Measurements from ENCODE around the gene RRAGC.
"Not testable (repeated sequence)": the region's sequence is repeated elsewhere in the genome, so short reads cannot be mapped to it uniquely, and the experiment has no call there.

Gene RRAGC

GRCh38 chr1:38814444-38814983 is 45.1 kb downstream of the RRAGC start:
- Mint-ChIP-seq H3K27me3 (peaks cover 85% of the 10 kb centered on the region), H3K36me3 (no peaks in the 10 kb centered on the region), H3K4me3 (no peak overlapping the region), H3K27ac (no peak overlapping the region), H3K4me1 (peaks cover 13% of the 10 kb centered on the region), H3K9me3 (no peaks in the 10 kb centered on the region)
- no peak for ATAC-seq

GRCh38 chr1:38812981-38813380 is 46.6 kb downstream of the RRAGC start:
- H3K9me3 Mint-ChIP-seq: no peaks in the 10 kb centered on the region
- no peak for ATAC-seq
- no peak overlapping the region for H3K4me3 Mint-ChIP-seq
- H3K4me1 Mint-ChIP-seq: peaks cover 13% of the 10 kb centered on the region
- H3K36me3 Mint-ChIP-seq: no peaks in the 10 kb centered on the region
- H3K27ac Mint-ChIP-seq: no peak overlapping the region
- peaks cover 95% of the 10 kb centered on the region for H3K27me3 Mint-ChIP-seq

DNA sequence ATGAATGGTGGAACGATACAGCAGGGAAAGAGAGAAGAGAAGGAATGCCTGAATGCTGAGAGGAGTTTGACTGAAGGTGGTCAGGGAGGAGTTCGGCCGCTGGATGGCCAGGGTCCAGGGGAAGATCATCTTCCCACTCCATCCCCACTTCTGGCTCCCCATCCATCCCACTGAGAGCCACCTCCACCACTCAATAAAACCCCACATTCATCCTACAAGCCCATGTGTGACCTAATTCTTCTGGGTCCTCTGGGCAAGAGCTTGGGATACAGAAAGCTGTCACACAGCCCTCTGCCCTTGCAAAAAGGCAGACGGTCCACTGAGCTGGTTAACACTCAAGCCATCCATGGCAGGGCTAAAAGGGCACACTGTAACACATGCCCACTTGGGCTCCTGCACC is 48.1 kb downstream of the RRAGC start:
- H3K27ac Mint-ChIP-seq, H3K36me3 Mint-ChIP-seq, H3K4me3 Mint-ChIP-seq, ATAC-seq, H3K9me3 Mint-ChIP-seq: not testable (repeated sequence)
- H3K4me1 Mint-ChIP-seq: peaks cover 10% of the 10 kb centered on the region
- H3K27me3 Mint-ChIP-seq: peaks cover 95% of the 10 kb centered on the region

GRCh38 chr1:38806090-38806489 is 53.5 kb downstream of the RRAGC start:
- H3K9me3 Mint-ChIP-seq: no peaks in the 10 kb centered on the region
- ATAC-seq: no peak
- peaks cover 8% of the 10 kb centered on the region for H3K4me1 Mint-ChIP-seq
- no peaks in the 10 kb centered on the region for H3K36me3 Mint-ChIP-seq
- no peak overlapping the region for H3K27ac Mint-ChIP-seq
- peaks cover 80% of the 10 kb centered on the region for H3K27me3 Mint-ChIP-seq
- no peak overlapping the region for H3K4me3 Mint-ChIP-seq

DNA sequence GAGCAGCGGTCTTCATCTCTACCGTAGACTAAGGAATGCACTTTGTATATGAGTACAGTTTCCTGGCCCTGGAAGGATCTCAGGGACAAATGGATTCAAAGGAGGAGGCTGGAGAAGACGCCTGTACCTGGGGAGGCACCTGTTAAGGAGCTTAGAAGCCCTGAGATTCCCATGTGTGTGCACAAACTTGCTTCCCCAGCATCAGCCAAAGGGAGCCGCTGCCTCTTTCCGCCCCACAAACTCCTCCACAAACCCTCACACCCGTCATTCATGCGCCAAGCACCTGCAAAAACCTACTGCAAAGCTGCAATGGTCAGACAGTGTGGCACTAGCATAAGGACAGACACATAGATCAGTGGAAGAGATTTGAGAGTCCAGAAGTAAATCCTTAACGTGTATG is 54.5 kb downstream of the RRAGC start:
- Mint-ChIP-seq H3K9me3 (no peaks in the 10 kb centered on the region), H3K36me3 (no peaks in the 10 kb centered on the region), H3K27ac (no peak overlapping the region), H3K27me3 (peaks cover 69% of the 10 kb centered on the region), H3K4me3 (no peak overlapping the region), H3K4me1 (peaks cover 8% of the 10 kb centered on the region)
- ATAC-seq: no peak

DNA sequence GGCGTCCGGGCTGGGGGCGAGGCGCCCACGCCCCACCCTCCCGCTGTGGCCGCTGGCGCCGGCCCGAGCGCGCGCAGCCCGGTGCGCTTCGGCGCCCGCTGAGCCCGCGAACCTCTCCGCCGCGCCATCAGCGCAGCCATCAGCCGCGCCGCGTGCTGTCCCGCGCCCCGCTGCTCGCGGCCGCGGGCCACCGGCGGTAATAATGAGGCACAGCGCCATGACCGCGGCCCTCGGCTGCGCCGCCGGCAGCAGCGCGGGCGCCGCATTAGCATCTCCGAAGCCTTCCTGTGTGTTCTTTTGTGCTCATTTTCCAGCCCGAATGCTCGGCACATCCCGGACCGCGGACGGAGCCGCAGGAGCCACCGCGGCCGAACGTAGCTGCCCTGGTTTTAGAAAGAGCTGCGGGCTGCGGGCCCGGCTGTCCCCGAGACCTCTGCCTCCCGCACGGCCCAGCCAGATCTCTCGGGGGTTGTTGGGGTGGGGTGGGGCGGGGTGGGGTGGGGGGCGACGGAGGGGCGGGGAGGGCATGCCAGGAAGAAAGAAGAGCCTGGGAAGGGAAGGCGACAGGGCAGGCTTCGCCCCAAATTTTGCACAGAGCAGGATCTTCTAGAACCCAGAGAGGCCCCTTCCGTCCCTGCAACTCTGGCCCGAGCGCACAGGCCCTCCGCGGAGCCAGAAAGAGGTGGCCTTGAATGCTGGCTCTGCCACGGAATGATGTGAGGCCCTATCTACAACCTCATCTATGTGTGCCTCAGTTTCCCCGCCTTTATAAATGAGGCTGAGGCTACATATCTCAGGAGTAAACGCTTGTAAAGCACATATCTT is 55.3 kb downstream of the RRAGC start:
- H3K4me1 Mint-ChIP-seq: peaks cover 8% of the 10 kb centered on the region
- no peak overlapping the region for H3K27ac Mint-ChIP-seq
- H3K9me3 Mint-ChIP-seq: no peaks in the 10 kb centered on the region
- no peak for ATAC-seq
- peaks cover 61% of the 10 kb centered on the region for H3K27me3 Mint-ChIP-seq
- H3K4me3 Mint-ChIP-seq: peak overlapping the region; percentile 54
- no peaks in the 10 kb centered on the region for H3K36me3 Mint-ChIP-seq

DNA sequence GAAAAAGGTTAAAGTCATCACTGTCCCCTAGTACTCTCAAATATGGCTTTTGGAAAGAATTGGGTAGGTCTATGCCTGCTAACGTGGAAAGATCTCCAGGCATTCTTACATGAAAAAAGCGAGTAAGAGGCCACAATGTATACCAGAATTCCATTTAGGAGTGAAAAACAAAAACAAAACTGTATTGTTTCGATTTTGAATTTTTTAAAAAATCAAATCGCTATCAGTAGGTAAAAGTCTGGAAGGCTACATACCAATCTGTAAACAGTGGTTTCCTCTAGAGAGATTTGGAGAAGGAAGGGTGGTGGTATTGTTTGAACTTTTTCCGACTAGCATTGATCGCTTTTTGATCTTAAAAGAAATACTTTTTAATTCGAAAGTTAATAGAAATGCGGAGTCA is 55.9 kb downstream of the RRAGC start:
- Mint-ChIP-seq H3K4me1 (peaks cover 8% of the 10 kb centered on the region), H3K4me3 (peak overlapping the region; percentile 61), H3K27ac (no peak overlapping the region), H3K27me3 (peaks cover 55% of the 10 kb centered on the region), H3K36me3 (no peaks in the 10 kb centered on the region), H3K9me3 (no peaks in the 10 kb centered on the region)
- no peak for ATAC-seq

- H3K27ac Mint-ChIP-seq: no peak overlapping the region
- peaks cover 8% of the 10 kb centered on the region for H3K4me1 Mint-ChIP-seq
- H3K9me3 Mint-ChIP-seq: no peaks in the 10 kb centered on the region
- peaks cover 33% of the 10 kb centered on the region for H3K27me3 Mint-ChIP-seq
- ATAC-seq: peak; percentile 25
- H3K4me3 Mint-ChIP-seq: no peak overlapping the region
- H3K36me3 Mint-ChIP-seq: no peaks in the 10 kb centered on the region
Measured at GRCh38 chr1:38800720-38801671, 58.6 kb downstream of the RRAGC start.

GRCh38 chr1:38793299-38793698 is 66.3 kb downstream of the RRAGC start:
- H3K4me1 Mint-ChIP-seq: no peaks in the 10 kb centered on the region
- H3K4me3 Mint-ChIP-seq: no peak overlapping the region
- H3K27me3 Mint-ChIP-seq: peaks cover 55% of the 10 kb centered on the region
- H3K27ac Mint-ChIP-seq: no peak overlapping the region
- ATAC-seq: no peak
- no peaks in the 10 kb centered on the region for H3K36me3 Mint-ChIP-seq
- H3K9me3 Mint-ChIP-seq: peaks cover 16% of the 10 kb centered on the region

GRCh38 chr1:38791892-38792291 is 67.7 kb downstream of the RRAGC start:
- ATAC-seq: no peak
- H3K27me3 Mint-ChIP-seq: peaks cover 66% of the 10 kb centered on the region
- H3K4me3 Mint-ChIP-seq: no peak overlapping the region
- no peaks in the 10 kb centered on the region for H3K36me3 Mint-ChIP-seq
- no peak overlapping the region for H3K27ac Mint-ChIP-seq
- peaks cover 16% of the 10 kb centered on the region for H3K9me3 Mint-ChIP-seq
- no peaks in the 10 kb centered on the region for H3K4me1 Mint-ChIP-seq

GRCh38 chr1:38791164-38791515 is 68.4 kb downstream of the RRAGC start:
- Mint-ChIP-seq H3K4me1 (no peaks in the 10 kb centered on the region), H3K9me3 (peaks cover 16% of the 10 kb centered on the region), H3K36me3 (no peaks in the 10 kb centered on the region), H3K4me3 (no peak overlapping the region), H3K27ac (no peak overlapping the region), H3K27me3 (peaks cover 74% of the 10 kb centered on the region)
- no peak for ATAC-seq

- no peak for ATAC-seq
- Mint-ChIP-seq H3K27me3 (peaks cover 79% of the 10 kb centered on the region), H3K27ac (no peak overlapping the region), H3K9me3 (peaks cover 16% of the 10 kb centered on the region), H3K4me1 (no peaks in the 10 kb centered on the region), H3K4me3 (no peak overlapping the region), H3K36me3 (no peaks in the 10 kb centered on the region)
Measured at GRCh38 chr1:38790422-38791163, 69.0 kb downstream of the RRAGC start.

GRCh38 chr1:38789498-38790169 is 69.9 kb downstream of the RRAGC start:
- no peak for ATAC-seq
- Mint-ChIP-seq H3K4me1 (no peaks in the 10 kb centered on the region), H3K27me3 (peaks cover 82% of the 10 kb centered on the region), H3K4me3 (no peak overlapping the region), H3K27ac (no peak overlapping the region), H3K36me3 (no peaks in the 10 kb centered on the region), H3K9me3 (peaks cover 16% of the 10 kb centered on the region)

Data from stimulated activated memory B cell treated with anti-CD40 and anti-IgM and Interleukin-4, amounts not matched to agents 10 μg/mL and 1 μg/mL and 100 μg/mL, for 72 hours (primary cell).